Activated CD8-positive, alpha-beta T cell treated with anti-CD3 and anti-CD28 coated beads for 36 hours (primary cell): ENCODE results near the gene MRGPRF. TPM values are rescaled to one million over a fixed set of nuclear protein-coding genes. Genes with fewer than 3 reads are reported as not detected.

Experiments
- ATAC-seq: fragments of 200-7000 bp; cut with Tn5 transposase; one replicate; pipeline ENCODE4 v1.10.0; 2021; ENCODE audit warnings: mild to moderate bottlenecking, moderate library complexity
- CTCF ChIA-PET: fragments of 350-600 bp; sonication (Branson Sonifier 250); formaldehyde crosslinking; loops from one replicate; lab custom pipeline; 2021; ENCODE audit warnings: antibody characterized with exemption; lab: Charles Lee
- POLR2A ChIA-PET: fragments of 350-600 bp; sonication (Branson Sonifier 250); formaldehyde crosslinking; loops from one replicate; lab custom pipeline; 2021; ENCODE audit warnings: antibody characterized with exemption; lab: Charles Lee
- DNase-seq: peaks from one replicate; pipeline ENCODE4 v3.0.0-alpha.2; 2020
- H3K27ac Mint-ChIP-seq: one replicate; pipeline ENCODE4 v1.8.0; 2021; ENCODE audit warnings: mild to moderate bottlenecking, mixed read lengths
- H3K27me3 Mint-ChIP-seq: one replicate; pipeline ENCODE4 v1.8.0; 2021; ENCODE audit warnings: mixed read lengths
- H3K36me3 Mint-ChIP-seq: one replicate; pipeline ENCODE4 v1.8.0; 2021; ENCODE audit warnings: low read depth, mixed read lengths
- H3K4me1 Mint-ChIP-seq: one replicate; pipeline ENCODE4 v1.8.0; 2021; ENCODE audit warnings: low read depth, mixed read lengths
- H3K4me3 Mint-ChIP-seq: one replicate; pipeline ENCODE4 v1.8.0; 2021; ENCODE audit warnings: mild to moderate bottlenecking, moderate library complexity, mixed read lengths
- H3K9me3 Mint-ChIP-seq: one replicate; pipeline ENCODE4 v1.8.0; 2021; ENCODE audit warnings: mixed read lengths
- CTCF ChIP-seq: fragments of 200-600 bp; IDR thresholded peaks from one replicate; pipeline ENCODE4 v1.8.0; 2022; ENCODE audit warnings: antibody characterized with exemption, mild to moderate bottlenecking
- intact Hi-C: fragments of 100-400 bp; cut with micrococcal nuclease; formaldehyde crosslinking; loops from one replicate; pipeline ENCODE4 v1.10.0; 2022
- total RNA-seq, 2 experiments: library from RNA; stranded (reverse); gene quantifications; one replicate each; pipeline ENCODE4 v1.2.3, GENCODE V29; 2021

The MRGPRF gene
- not detected for total RNA-seq

GRCh38 chr11:69013009-69013951 is at the start of gene MRGPRF:
TSS of gene MRGPRF (minus strand) at chr11:69013246. CDS start at chr11:69009901, 3,345 bp downstream.
- Mint-ChIP-seq H3K4me3 (no peak within 1 kb of the TSS), H3K36me3 (no peaks in the 10 kb centered on the region), H3K4me1 (no peaks in the 10 kb centered on the region), H3K27me3 (peaks cover 23% of the 10 kb centered on the region), H3K27ac (no peak within 1 kb of the TSS), H3K9me3 (no peaks in the 10 kb centered on the region)
- POLR2A ChIA-PET, result no interaction called here
- TF ChIP-seq CTCF, result no peak
- DNase-seq (peak; percentile 17), ATAC-seq (peak; percentile 42)
- CTCF ChIA-PET, result no interaction called here
- intact Hi-C loops, result no loop called here

GRCh38 chr11:69062169-69062855 is 49.3 kb upstream of the MRGPRF start:
- CTCF ChIA-PET, result no interaction called here
- DNase-seq (no peak), ATAC-seq (no peak)
- Mint-ChIP-seq H3K27me3 (no peaks in the 10 kb centered on the region), H3K36me3 (no peaks in the 10 kb centered on the region), H3K9me3 (no peaks in the 10 kb centered on the region), H3K27ac (no peak overlapping the region), H3K4me1 (peaks cover 5% of the 10 kb centered on the region), H3K4me3 (no peak overlapping the region)
- intact Hi-C loops, result no loop called here
- POLR2A ChIA-PET, result no interaction called here
- no peak for TF ChIP-seq CTCF

- no peaks in the 10 kb centered on the region for H3K27me3 Mint-ChIP-seq
- no peak overlapping the region for H3K27ac Mint-ChIP-seq
- intact Hi-C loops, result no loop called here
- POLR2A ChIA-PET, result no interaction called here
- no peak for TF ChIP-seq CTCF
- H3K9me3 Mint-ChIP-seq, result no peaks in the 10 kb centered on the region
- no peak for DNase-seq
- no peak for ATAC-seq
- CTCF ChIA-PET, result no interaction called here
- no peak overlapping the region for H3K4me3 Mint-ChIP-seq
- peaks cover 5% of the 10 kb centered on the region for H3K4me1 Mint-ChIP-seq
- H3K36me3 Mint-ChIP-seq, result no peaks in the 10 kb centered on the region
These were observed 48.6 kb upstream of the MRGPRF start for GRCh38 chr11:69061713-69062053.

- peaks cover 3% of the 10 kb centered on the region for H3K36me3 Mint-ChIP-seq
- H3K27ac Mint-ChIP-seq, result no peak overlapping the region
- peaks cover 9% of the 10 kb centered on the region for H3K4me1 Mint-ChIP-seq
- H3K4me3 Mint-ChIP-seq, result no peak overlapping the region
- no peak for TF ChIP-seq CTCF
- ATAC-seq (no peak), DNase-seq (no peak)
- ChIA-PET CTCF (no interaction called here), POLR2A (no interaction called here)
- H3K9me3 Mint-ChIP-seq, result no peaks in the 10 kb centered on the region
- no peaks in the 10 kb centered on the region for H3K27me3 Mint-ChIP-seq
- intact Hi-C loops, result no loop called here
These were observed 48.0 kb upstream of the MRGPRF start for GRCh38 chr11:69060806-69061712.
